ENCODE data around the gene PLPPR2. TPM values are rescaled to one million over a fixed set of nuclear protein-coding genes. Genes with fewer than 3 reads are reported as not detected.

The PLPPR2 gene
- total and polyA plus RNA-seq, 2 of the 4 experiments (the other 2 are of a cell fraction): 3.9 to 45.2 TPM

DNA sequence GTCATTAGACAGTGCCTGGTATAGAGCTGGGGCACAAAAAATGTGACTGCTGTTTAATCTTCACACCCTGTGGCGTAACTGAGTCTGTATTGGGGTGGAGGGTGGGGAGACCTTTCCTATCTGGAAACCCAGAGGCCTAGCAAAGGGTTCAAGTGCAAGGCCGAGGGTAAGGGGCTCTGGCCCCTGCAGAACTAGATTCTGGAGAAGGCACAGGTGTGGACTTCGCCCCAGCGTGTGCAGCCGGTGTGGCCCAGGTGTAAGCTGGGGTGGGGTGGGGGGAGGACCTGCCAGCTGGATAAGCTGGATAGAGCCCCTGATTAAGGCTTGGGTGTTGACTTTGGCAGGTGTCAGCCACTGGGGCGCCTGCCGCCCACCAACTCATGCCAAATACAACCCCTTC lies 17.1 kb upstream of the PLPPR2 start:
- Histone ChIP-seq H3K14ac (replicated peaks; ENCODE audit: low read depth, low read length) (no peak overlapping the region), H3K4me1 (ENCODE audit: control insufficient read depth, insufficient read depth, low read length) (peaks cover 8% of the 10 kb centered on the region), H4K20me1 (ENCODE audit: insufficient read depth, low read length) (no peaks in the 10 kb centered on the region), H3K23ac (ENCODE audit: low read depth, low read length) (no peak overlapping the region), H3K9me1 (ENCODE audit: insufficient read depth, low read length) (peaks cover 8% of the 10 kb centered on the region), H3K56ac (ENCODE audit: extremely low read depth, insufficient read depth, low read length) (no peak overlapping the region), H3K4ac (ENCODE audit: low read depth, low read length) (no peak overlapping the region), H2AK5ac (ENCODE audit: low read depth, low read length) (no peak overlapping the region; the same call in 1 of the 2 replicates), H4K91ac (ENCODE audit: insufficient read depth, low read depth, low read length) (no peak overlapping the region), H4K8ac (ENCODE audit: low read depth in 2 of 2, low read length in 2 of 2) (no peak overlapping the region), H3K36me3 (ENCODE audit: control insufficient read depth, insufficient read depth, low read length) (peaks cover 22% of the 10 kb centered on the region), H2BK120ac (ENCODE audit: low read depth, low read length) (no peak overlapping the region), H3K9ac (ENCODE audit: low read depth, low read length) (no peak overlapping the region), H3K4me2 (ENCODE audit: low read depth, low read length) (no peak overlapping the region; the same call in 1 of the 2 replicates), H3K4me3 (ENCODE audit: insufficient read depth, low read depth, low read length) (no peak overlapping the region), H3K18ac (ENCODE audit: low read depth, low read length) (no peak overlapping the region), H2BK20ac (ENCODE audit: low read depth, low read length) (no peak overlapping the region), H3K79me1 (ENCODE audit: low read depth in 1 of 2, low read length in 2 of 2) (peaks cover 0 to 15% of the 10 kb centered on the region in 2 experiments; a peak in 3 of 4 replicates), H3K27me3 (ENCODE audit: control insufficient read depth, insufficient read depth, low read length) (no peaks in the 10 kb centered on the region), H2AFZ (replicated peaks; ENCODE audit: low read length, poor library complexity) (peak overlapping the region; percentile 32), H4K5ac (ENCODE audit: low read depth, low read length) (no peak overlapping the region), H2BK15ac (ENCODE audit: low read depth, low read length) (no peak overlapping the region), H2AK9ac (replicated peaks; ENCODE audit: low read depth, low read length, poor library complexity) (peak overlapping the region; percentile 22), H3K27ac (ENCODE audit: insufficient read depth, low read length) (no peak overlapping the region), H2BK5ac (ENCODE audit: low read depth, low read length, poor library complexity, severe bottlenecking) (no peak overlapping the region), H3K9me3 (ENCODE audit: control insufficient read depth, insufficient read depth, low read length) (no peaks in the 10 kb centered on the region)
- TF ChIP-seq RCOR1 (IDR thresholded peaks at IDR 0.05; ENCODE audit: insufficient replicate concordance, low read length): no peak
- TF ChIP-seq RAD21 (IDR thresholded peaks at IDR 0.05; ENCODE audit: low read length): no peak
- no peak for TF ChIP-seq SMC3 (IDR thresholded peaks at IDR 0.05; ENCODE audit: low read depth, low read length)
- in situ Hi-C loops (cut with MboI; ENCODE audit: low sequenced_read_pairs) (no loop called here), dilution Hi-C loops (cut with HindIII; ENCODE audit: low sequenced_read_pairs, unreplicated experiment) (no loop called here), intact Hi-C loops (cut with micrococcal nuclease) (loop anchor here (2.0 kb wide), 1 partner anchor 43 kb away; no protein-coding TSS in a partner anchor)
- POLR2A ChIA-PET (ENCODE audit: unreplicated experiment): interaction anchor here (0.6 kb wide), 1 partner anchor 25 kb away, joined by 3 read pairs; no protein-coding TSS in a partner anchor
- no TSS peak for BruUV-seq (replicated peaks)
- no peak for DNase-seq
- CTCF ChIA-PET: interaction anchor here (0.6 kb wide), 1 partner anchor 221 kb away, joined by 3 read pairs; no protein-coding TSS in a partner anchor
- 80% methylated on average over 4 of the region's 7 CpGs; no CpG with 5 or more reads in 1 of the 2 experiments for WGBS, 2 experiments (ENCODE audit: extremely low coverage in 2 of 2, insufficient read length in 1 of 2)
- no peak for ATAC-seq (ENCODE audit: low read depth)
